ENCODE data around the gene C1orf116.

The C1orf116 gene

GRCh38 chr1:207018707-207019106 is 13.8 kb downstream of the C1orf116 start:
- FAIRE-seq = no peak

- FAIRE-seq = no peak
Observed at GRCh38 chr1:207017615-207018559, 14.7 kb downstream of the C1orf116 start.

- no peak for FAIRE-seq
Observed at GRCh38 chr1:207015791-207016190, 16.8 kb downstream of the C1orf116 start.

GRCh38 chr1:207014728-207015127 is 17.8 kb downstream of the C1orf116 start:
- FAIRE-seq = no peak

GRCh38 chr1:207013321-207014085 is 19.1 kb downstream of the C1orf116 start:
- no peak for FAIRE-seq

- no peak for FAIRE-seq
Observed at GRCh38 chr1:207010726-207011125, 21.8 kb downstream of the C1orf116 start.

GRCh38 chr1:207009945-207010344 is 22.6 kb downstream of the C1orf116 start:
- no peak for FAIRE-seq

- FAIRE-seq = no peak
Observed at GRCh38 chr1:207009182-207009850, 23.2 kb downstream of the C1orf116 start.

- no peak for FAIRE-seq
Observed at GRCh38 chr1:207007352-207008033, 25.1 kb downstream of the C1orf116 start.

GRCh38 chr1:207006914-207007313 is 25.6 kb downstream of the C1orf116 start:
- FAIRE-seq = no peak

- no peak for FAIRE-seq
Observed at GRCh38 chr1:207006083-207006482, 26.5 kb downstream of the C1orf116 start.

GRCh38 chr1:207004931-207005830 is 27.4 kb downstream of the C1orf116 start:
- no peak for FAIRE-seq

GRCh38 chr1:207003210-207003609 is 29.3 kb downstream of the C1orf116 start:
- no peak for FAIRE-seq

- FAIRE-seq = no peak
Observed at GRCh38 chr1:207002724-207003146, 29.8 kb downstream of the C1orf116 start.

- FAIRE-seq = no peak
Observed at GRCh38 chr1:207001492-207002245, 30.9 kb downstream of the C1orf116 start.

GRCh38 chr1:207000651-207001291 is 31.8 kb downstream of the C1orf116 start:
- no peak for FAIRE-seq

GRCh38 chr1:206998816-206999215 is 33.7 kb downstream of the C1orf116 start:
- no peak for FAIRE-seq

- FAIRE-seq = no peak
Observed at GRCh38 chr1:206992790-206993189, 39.8 kb downstream of the C1orf116 start.

GRCh38 chr1:206987873-206988272 is 44.7 kb downstream of the C1orf116 start:
- no peak for FAIRE-seq

GRCh38 chr1:206986885-206987284 is 45.7 kb downstream of the C1orf116 start:
- FAIRE-seq = no peak
